ENCODE results near the gene GNG13.

DNA sequence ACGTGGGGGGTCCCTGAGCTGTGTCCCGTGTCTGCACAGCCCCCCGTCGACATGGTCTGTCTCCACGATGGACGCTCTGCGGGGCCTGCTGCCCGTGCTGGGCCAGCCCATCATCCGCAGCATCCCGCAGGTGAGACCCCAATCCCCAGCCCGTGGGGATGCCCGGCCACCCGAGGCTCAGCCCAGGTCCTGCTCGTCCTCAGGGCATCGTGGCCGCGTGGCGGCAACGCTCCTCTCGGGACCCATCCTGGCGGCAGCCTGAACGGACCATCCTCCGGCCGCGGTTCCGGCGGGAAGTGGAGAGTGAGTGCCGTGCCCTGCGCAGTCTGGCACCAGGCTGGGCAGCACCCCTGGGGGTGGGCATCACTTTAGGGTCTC is 35.1 kb downstream of the GNG13 start:
- TF ChIP-seq, protein P1, sequence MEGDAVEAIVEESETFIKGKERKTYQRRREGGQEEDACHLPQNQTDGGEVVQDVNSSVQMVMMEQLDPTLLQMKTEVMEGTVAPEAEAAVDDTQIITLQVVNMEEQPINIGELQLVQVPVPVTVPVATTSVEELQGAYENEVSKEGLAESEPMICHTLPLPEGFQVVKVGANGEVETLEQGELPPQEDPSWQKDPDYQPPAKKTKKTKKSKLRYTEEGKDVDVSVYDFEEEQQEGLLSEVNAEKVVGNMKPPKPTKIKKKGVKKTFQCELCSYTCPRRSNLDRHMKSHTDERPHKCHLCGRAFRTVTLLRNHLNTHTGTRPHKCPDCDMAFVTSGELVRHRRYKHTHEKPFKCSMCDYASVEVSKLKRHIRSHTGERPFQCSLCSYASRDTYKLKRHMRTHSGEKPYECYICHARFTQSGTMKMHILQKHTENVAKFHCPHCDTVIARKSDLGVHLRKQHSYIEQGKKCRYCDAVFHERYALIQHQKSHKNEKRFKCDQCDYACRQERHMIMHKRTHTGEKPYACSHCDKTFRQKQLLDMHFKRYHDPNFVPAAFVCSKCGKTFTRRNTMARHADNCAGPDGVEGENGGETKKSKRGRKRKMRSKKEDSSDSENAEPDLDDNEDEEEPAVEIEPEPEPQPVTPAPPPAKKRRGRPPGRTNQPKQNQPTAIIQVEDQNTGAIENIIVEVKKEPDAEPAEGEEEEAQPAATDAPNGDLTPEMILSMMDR (IDR thresholded peaks at IDR 0.05) = no peak
- no peak for TF ChIP-seq KDM1A (IDR thresholded peaks at IDR 0.05; ENCODE audit: low read depth)
- TF ChIP-seq, protein P2, sequence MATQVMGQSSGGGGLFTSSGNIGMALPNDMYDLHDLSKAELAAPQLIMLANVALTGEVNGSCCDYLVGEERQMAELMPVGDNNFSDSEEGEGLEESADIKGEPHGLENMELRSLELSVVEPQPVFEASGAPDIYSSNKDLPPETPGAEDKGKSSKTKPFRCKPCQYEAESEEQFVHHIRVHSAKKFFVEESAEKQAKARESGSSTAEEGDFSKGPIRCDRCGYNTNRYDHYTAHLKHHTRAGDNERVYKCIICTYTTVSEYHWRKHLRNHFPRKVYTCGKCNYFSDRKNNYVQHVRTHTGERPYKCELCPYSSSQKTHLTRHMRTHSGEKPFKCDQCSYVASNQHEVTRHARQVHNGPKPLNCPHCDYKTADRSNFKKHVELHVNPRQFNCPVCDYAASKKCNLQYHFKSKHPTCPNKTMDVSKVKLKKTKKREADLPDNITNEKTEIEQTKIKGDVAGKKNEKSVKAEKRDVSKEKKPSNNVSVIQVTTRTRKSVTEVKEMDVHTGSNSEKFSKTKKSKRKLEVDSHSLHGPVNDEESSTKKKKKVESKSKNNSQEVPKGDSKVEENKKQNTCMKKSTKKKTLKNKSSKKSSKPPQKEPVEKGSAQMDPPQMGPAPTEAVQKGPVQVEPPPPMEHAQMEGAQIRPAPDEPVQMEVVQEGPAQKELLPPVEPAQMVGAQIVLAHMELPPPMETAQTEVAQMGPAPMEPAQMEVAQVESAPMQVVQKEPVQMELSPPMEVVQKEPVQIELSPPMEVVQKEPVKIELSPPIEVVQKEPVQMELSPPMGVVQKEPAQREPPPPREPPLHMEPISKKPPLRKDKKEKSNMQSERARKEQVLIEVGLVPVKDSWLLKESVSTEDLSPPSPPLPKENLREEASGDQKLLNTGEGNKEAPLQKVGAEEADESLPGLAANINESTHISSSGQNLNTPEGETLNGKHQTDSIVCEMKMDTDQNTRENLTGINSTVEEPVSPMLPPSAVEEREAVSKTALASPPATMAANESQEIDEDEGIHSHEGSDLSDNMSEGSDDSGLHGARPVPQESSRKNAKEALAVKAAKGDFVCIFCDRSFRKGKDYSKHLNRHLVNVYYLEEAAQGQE (IDR thresholded peaks at IDR 0.05) = no peak
